VCaP (cell line): ENCODE results near the gene F11.
"Not testable (repeated sequence)": the region's sequence is repeated elsewhere in the genome, so short reads cannot be mapped to it uniquely, and the experiment has no call there.

ENCODE experiments used
- H3K27ac ChIP-seq: fragments of 450-650 bp; 2 replicates; pipeline ENCODE4 v1.5.1; 2017
- CTCF ChIP-seq: fragments of 450-650 bp; conservative IDR thresholded peaks from 2 replicates; pipeline ENCODE4 v1.5.1; 2017; ENCODE audit warnings: mild to moderate bottlenecking, moderate library complexity

The F11 gene

GRCh38 chr4:186227744-186228513 lies 38.1 kb upstream of the F11 start:
- TF ChIP-seq CTCF = no peak
- no peak overlapping the region for H3K27ac ChIP-seq

GRCh38 chr4:186228514-186228894 lies 37.5 kb upstream of the F11 start:
- H3K27ac ChIP-seq = no peak overlapping the region
- no peak for TF ChIP-seq CTCF

GRCh38 chr4:186234367-186234766 lies 31.6 kb upstream of the F11 start:
- TF ChIP-seq CTCF = no peak

GRCh38 chr4:186236126-186236525 lies 29.9 kb upstream of the F11 start:
- no peak overlapping the region for H3K27ac ChIP-seq
- no peak for TF ChIP-seq CTCF

More at GRCh38 chr4:186234367-186234766, 31.6 kb upstream of the F11 start:
- H3K27ac ChIP-seq = no peak overlapping the region

- no peak overlapping the region for H3K27ac ChIP-seq
- no peak for TF ChIP-seq CTCF
Observed at GRCh38 chr4:186240452-186240847, 25.5 kb upstream of the F11 start.

- H3K27ac ChIP-seq = no peak overlapping the region
- TF ChIP-seq CTCF = no peak
Observed at GRCh38 chr4:186240848-186241491, 25.0 kb upstream of the F11 start.

- H3K27ac ChIP-seq = no peak overlapping the region
- no peak for TF ChIP-seq CTCF
Observed at GRCh38 chr4:186241616-186242015, 24.4 kb upstream of the F11 start.

GRCh38 chr4:186242031-186242430 lies 24.0 kb upstream of the F11 start:
- not testable (repeated sequence) for H3K27ac ChIP-seq
